Measurements from ENCODE around the gene USF2.

USF2 gene

GRCh38 chr19:35267353-35267817 lies 1.4 kb upstream of the USF2 start (continued):
- TF ChIP-seq ZNF23 (tag by site-specific recombination; IDR thresholded peaks at IDR 0.05; ENCODE audit: borderline replicate concordance) (no peak), ZNF138 (tag by site-specific recombination; IDR thresholded peaks at IDR 0.05; ENCODE audit: borderline replicate concordance) (0 out of 2 replicates have a peak, but pooled peaks have one; percentile 6), BCL11A (tag by site-specific recombination; IDR thresholded peaks at IDR 0.05; ENCODE audit: low read depth) (no peak; the same call in 1 of the 2 replicates), ZNF18 (tag by site-specific recombination; IDR thresholded peaks at IDR 0.05) (no peak), YY2 (tag by site-specific recombination; IDR thresholded peaks at IDR 0.05) (peak; percentile 43; the same call in 1 of the 2 replicates), ZNF394 (tag by site-specific recombination; IDR thresholded peaks at IDR 0.05; ENCODE audit: borderline replicate concordance) (no peak; the same call in 1 of the 2 replicates), ZNF16 (tag by site-specific recombination; IDR thresholded peaks at IDR 0.05; ENCODE audit: low read depth) (no peak), ZNF248 (tag by site-specific recombination; IDR thresholded peaks at IDR 0.05) (no peak), ZBTB17 (tag by site-specific recombination; IDR thresholded peaks at IDR 0.05) (0 out of 2 replicates have a peak, but pooled peaks have one; percentile 47), KLF8 (tag by site-specific recombination; IDR thresholded peaks at IDR 0.05) (peak; percentile 70; the same call in 1 of the 2 replicates), ZSCAN4 (tag by site-specific recombination; IDR thresholded peaks at IDR 0.05) (no peak; the same call in 1 of the 2 replicates), ZNF140 (tag by site-specific recombination; IDR thresholded peaks at IDR 0.05) (no peak; the same call in 1 of the 2 replicates), ZNF2 (tag by site-specific recombination; IDR thresholded peaks at IDR 0.05) (no peak; the same call in 1 of the 2 replicates), ZNF660 (tag by site-specific recombination; IDR thresholded peaks at IDR 0.05) (no peak), ZNF596 (tag by site-specific recombination; IDR thresholded peaks at IDR 0.05) (no peak), EGR2 (tag by site-specific recombination; IDR thresholded peaks at IDR 0.05; ENCODE audit: low read depth) (peak; percentile 98), GLIS2 (tag by site-specific recombination; IDR thresholded peaks at IDR 0.05) (peak; percentile 98), KLF1 (tag by site-specific recombination; IDR thresholded peaks at IDR 0.05) (peak; percentile 46; the same call in 1 of the 2 replicates), ZFP37 (tag by site-specific recombination; IDR thresholded peaks at IDR 0.05) (peak; percentile 76), REST (tag by site-specific recombination; IDR thresholded peaks at IDR 0.05) (0 out of 2 replicates have a peak, but pooled peaks have one; percentile 40), ZNF626 (tag by site-specific recombination; IDR thresholded peaks at IDR 0.05) (no peak), ZNF768 (tag by site-specific recombination; IDR thresholded peaks at IDR 0.05) (no peak; the same call in 1 of the 2 replicates)
- TF ChIP-seq, protein P1, sequence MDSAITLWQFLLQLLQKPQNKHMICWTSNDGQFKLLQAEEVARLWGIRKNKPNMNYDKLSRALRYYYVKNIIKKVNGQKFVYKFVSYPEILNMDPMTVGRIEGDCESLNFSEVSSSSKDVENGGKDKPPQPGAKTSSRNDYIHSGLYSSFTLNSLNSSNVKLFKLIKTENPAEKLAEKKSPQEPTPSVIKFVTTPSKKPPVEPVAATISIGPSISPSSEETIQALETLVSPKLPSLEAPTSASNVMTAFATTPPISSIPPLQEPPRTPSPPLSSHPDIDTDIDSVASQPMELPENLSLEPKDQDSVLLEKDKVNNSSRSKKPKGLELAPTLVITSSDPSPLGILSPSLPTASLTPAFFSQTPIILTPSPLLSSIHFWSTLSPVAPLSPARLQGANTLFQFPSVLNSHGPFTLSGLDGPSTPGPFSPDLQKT (IDR thresholded peaks at IDR 0.05; ENCODE audit: borderline replicate concordance, low read depth, low read length), result no peak
- TF ChIP-seq, protein P2, sequence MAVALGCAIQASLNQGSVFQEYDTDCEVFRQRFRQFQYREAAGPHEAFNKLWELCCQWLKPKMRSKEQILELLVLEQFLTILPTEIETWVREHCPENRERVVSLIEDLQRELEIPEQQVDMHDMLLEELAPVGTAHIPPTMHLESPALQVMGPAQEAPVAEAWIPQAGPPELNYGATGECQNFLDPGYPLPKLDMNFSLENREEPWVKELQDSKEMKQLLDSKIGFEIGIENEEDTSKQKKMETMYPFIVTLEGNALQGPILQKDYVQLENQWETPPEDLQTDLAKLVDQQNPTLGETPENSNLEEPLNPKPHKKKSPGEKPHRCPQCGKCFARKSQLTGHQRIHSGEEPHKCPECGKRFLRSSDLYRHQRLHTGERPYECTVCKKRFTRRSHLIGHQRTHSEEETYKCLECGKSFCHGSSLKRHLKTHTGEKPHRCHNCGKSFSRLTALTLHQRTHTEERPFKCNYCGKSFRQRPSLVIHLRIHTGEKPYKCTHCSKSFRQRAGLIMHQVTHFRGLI (tag by site-specific recombination; IDR thresholded peaks at IDR 0.05), result no peak
- TF ChIP-seq, protein P3, sequence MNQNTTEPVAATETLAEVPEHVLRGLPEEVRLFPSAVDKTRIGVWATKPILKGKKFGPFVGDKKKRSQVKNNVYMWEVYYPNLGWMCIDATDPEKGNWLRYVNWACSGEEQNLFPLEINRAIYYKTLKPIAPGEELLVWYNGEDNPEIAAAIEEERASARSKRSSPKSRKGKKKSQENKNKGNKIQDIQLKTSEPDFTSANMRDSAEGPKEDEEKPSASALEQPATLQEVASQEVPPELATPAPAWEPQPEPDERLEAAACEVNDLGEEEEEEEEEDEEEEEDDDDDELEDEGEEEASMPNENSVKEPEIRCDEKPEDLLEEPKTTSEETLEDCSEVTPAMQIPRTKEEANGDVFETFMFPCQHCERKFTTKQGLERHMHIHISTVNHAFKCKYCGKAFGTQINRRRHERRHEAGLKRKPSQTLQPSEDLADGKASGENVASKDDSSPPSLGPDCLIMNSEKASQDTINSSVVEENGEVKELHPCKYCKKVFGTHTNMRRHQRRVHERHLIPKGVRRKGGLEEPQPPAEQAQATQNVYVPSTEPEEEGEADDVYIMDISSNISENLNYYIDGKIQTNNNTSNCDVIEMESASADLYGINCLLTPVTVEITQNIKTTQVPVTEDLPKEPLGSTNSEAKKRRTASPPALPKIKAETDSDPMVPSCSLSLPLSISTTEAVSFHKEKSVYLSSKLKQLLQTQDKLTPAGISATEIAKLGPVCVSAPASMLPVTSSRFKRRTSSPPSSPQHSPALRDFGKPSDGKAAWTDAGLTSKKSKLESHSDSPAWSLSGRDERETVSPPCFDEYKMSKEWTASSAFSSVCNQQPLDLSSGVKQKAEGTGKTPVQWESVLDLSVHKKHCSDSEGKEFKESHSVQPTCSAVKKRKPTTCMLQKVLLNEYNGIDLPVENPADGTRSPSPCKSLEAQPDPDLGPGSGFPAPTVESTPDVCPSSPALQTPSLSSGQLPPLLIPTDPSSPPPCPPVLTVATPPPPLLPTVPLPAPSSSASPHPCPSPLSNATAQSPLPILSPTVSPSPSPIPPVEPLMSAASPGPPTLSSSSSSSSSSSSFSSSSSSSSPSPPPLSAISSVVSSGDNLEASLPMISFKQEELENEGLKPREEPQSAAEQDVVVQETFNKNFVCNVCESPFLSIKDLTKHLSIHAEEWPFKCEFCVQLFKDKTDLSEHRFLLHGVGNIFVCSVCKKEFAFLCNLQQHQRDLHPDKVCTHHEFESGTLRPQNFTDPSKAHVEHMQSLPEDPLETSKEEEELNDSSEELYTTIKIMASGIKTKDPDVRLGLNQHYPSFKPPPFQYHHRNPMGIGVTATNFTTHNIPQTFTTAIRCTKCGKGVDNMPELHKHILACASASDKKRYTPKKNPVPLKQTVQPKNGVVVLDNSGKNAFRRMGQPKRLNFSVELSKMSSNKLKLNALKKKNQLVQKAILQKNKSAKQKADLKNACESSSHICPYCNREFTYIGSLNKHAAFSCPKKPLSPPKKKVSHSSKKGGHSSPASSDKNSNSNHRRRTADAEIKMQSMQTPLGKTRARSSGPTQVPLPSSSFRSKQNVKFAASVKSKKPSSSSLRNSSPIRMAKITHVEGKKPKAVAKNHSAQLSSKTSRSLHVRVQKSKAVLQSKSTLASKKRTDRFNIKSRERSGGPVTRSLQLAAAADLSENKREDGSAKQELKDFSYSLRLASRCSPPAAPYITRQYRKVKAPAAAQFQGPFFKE (tag by site-specific recombination; IDR thresholded peaks at IDR 0.05; ENCODE audit: borderline replicate concordance), result peak; percentile 94; the same call in 1 of the 2 replicates

Measured in HEK293 (cell line).